HG02588 (cell line): Measurements from ENCODE around the gene EPC2.
"Not testable (repeated sequence)": the region's sequence is repeated elsewhere in the genome, so short reads cannot be mapped to it uniquely, and the experiment has no call there.

ENCODE experiments used
- ATAC-seq: cut with Tn5 transposase; IDR thresholded peaks from one replicate; pipeline ENCODE4 v1.9.1; 2021; ENCODE audit warnings: mild to moderate bottlenecking, moderate library complexity; ENCODE audit not compliant: unreplicated experiment

Gene EPC2

GRCh38 chr2:148667113-148667836 is 22.7 kb downstream of the EPC2 start:
- ATAC-seq: no peak

- ATAC-seq: no peak
These were observed 26.2 kb downstream of the EPC2 start for GRCh38 chr2:148670773-148671172.

- ATAC-seq: peak; percentile 68
These were observed 29.8 kb downstream of the EPC2 start for GRCh38 chr2:148674063-148675020.

- ATAC-seq: no peak
These were observed 31.2 kb downstream of the EPC2 start for GRCh38 chr2:148675708-148676107.

GRCh38 chr2:148678302-148679179 is 34.0 kb downstream of the EPC2 start:
- ATAC-seq: not testable (repeated sequence)

- ATAC-seq: no peak
These were observed 35.9 kb downstream of the EPC2 start for GRCh38 chr2:148680462-148680861.

GRCh38 chr2:148681443-148681842 is 36.9 kb downstream of the EPC2 start:
- ATAC-seq: no peak

- ATAC-seq: not testable (repeated sequence)
These were observed 37.3 kb downstream of the EPC2 start for GRCh38 chr2:148681862-148682261.

- ATAC-seq: no peak
These were observed 40.0 kb downstream of the EPC2 start for GRCh38 chr2:148684507-148684906.

- no peak for ATAC-seq
These were observed 43.0 kb downstream of the EPC2 start for GRCh38 chr2:148687543-148687942.

GRCh38 chr2:148688011-148688410 is 43.5 kb downstream of the EPC2 start:
- ATAC-seq: not testable (repeated sequence)

- ATAC-seq: no peak
These were observed 52.4 kb downstream of the EPC2 start for GRCh38 chr2:148696985-148697384.

GRCh38 chr2:148699830-148700229 is 55.3 kb downstream of the EPC2 start:
- no peak for ATAC-seq

- no peak for ATAC-seq
These were observed 56.5 kb downstream of the EPC2 start for GRCh38 chr2:148701039-148701438.

- no peak for ATAC-seq
These were observed 57.3 kb downstream of the EPC2 start for GRCh38 chr2:148701877-148702276.

GRCh38 chr2:148702475-148702874 is 57.9 kb downstream of the EPC2 start:
- no peak for ATAC-seq

GRCh38 chr2:148704247-148704646 is 59.7 kb downstream of the EPC2 start:
- ATAC-seq: no peak

GRCh38 chr2:148716378-148716920 is 71.9 kb downstream of the EPC2 start:
- ATAC-seq: no peak

GRCh38 chr2:148718039-148718438 is 73.5 kb downstream of the EPC2 start:
- no peak for ATAC-seq

GRCh38 chr2:148719195-148719749 is 74.7 kb downstream of the EPC2 start:
- no peak for ATAC-seq
